D341Med (cell line): ENCODE results near the gene SFXN4.
A peak's percentile ranks its signal among the peaks of the same experiment; 100 is the strongest.
"Not testable (repeated sequence)": the region's sequence is repeated elsewhere in the genome, so short reads cannot be mapped to it uniquely, and the experiment has no call there.

Experiments used
- DNase-seq: peaks from one replicate; pipeline ENCODE4 v3.0.0; 2012; ENCODE audit warnings: low spot score

SFXN4 gene

GRCh38 chr10:119139464-119140067 is 25.9 kb downstream of the SFXN4 start:
- peak; percentile 57 for DNase-seq

- no peak for DNase-seq
Measured at GRCh38 chr10:119138346-119139306, 26.9 kb downstream of the SFXN4 start.

GRCh38 chr10:119137878-119138277 is 27.6 kb downstream of the SFXN4 start:
- DNase-seq, result not testable (repeated sequence)

- no peak for DNase-seq
Measured at GRCh38 chr10:119136084-119136483, 29.4 kb downstream of the SFXN4 start.

GRCh38 chr10:119135513-119135881 is 30.0 kb downstream of the SFXN4 start:
- no peak for DNase-seq

- DNase-seq, result no peak
Measured at GRCh38 chr10:119133949-119134348, 31.6 kb downstream of the SFXN4 start.

- DNase-seq, result no peak
Measured at GRCh38 chr10:119132521-119133345, 32.8 kb downstream of the SFXN4 start.

- DNase-seq, result no peak
Measured at GRCh38 chr10:119131512-119132240, 33.8 kb downstream of the SFXN4 start.

GRCh38 chr10:119129721-119130120 is 35.8 kb downstream of the SFXN4 start:
- no peak for DNase-seq

- no peak for DNase-seq
Measured at GRCh38 chr10:119125942-119126341, 39.6 kb downstream of the SFXN4 start.

GRCh38 chr10:119120875-119121274 is 44.6 kb downstream of the SFXN4 start:
- no peak for DNase-seq

GRCh38 chr10:119120413-119120867 is 45.1 kb downstream of the SFXN4 start:
- no peak for DNase-seq

- DNase-seq, result no peak
Measured at GRCh38 chr10:119119400-119119799, 46.1 kb downstream of the SFXN4 start.

GRCh38 chr10:119118231-119118630 is 47.3 kb downstream of the SFXN4 start:
- no peak for DNase-seq

- no peak for DNase-seq
Measured at GRCh38 chr10:119116326-119116951, 49.1 kb downstream of the SFXN4 start.

GRCh38 chr10:119115926-119116325 is 49.6 kb downstream of the SFXN4 start:
- DNase-seq, result no peak

- DNase-seq, result no peak
Measured at GRCh38 chr10:119113751-119114732, 51.5 kb downstream of the SFXN4 start.

- DNase-seq, result no peak
Measured at GRCh38 chr10:119112056-119112455, 53.5 kb downstream of the SFXN4 start.

- not testable (repeated sequence) for DNase-seq
Measured at GRCh38 chr10:119107771-119108170, 57.7 kb downstream of the SFXN4 start.

GRCh38 chr10:119107106-119107505 is 58.4 kb downstream of the SFXN4 start:
- not testable (repeated sequence) for DNase-seq
